HG02943 (cell line): ENCODE results near the gene COX15.
"Not testable (repeated sequence)": the region's sequence is repeated elsewhere in the genome, so short reads cannot be mapped to it uniquely, and the experiment has no call there.

ENCODE experiments used
- ATAC-seq: cut with Tn5 transposase; IDR thresholded peaks from one replicate; pipeline ENCODE4 v1.9.1; 2021; ENCODE audit warnings: mild to moderate bottlenecking, low read depth, moderate library complexity; ENCODE audit not compliant: unreplicated experiment

The COX15 gene

DNA sequence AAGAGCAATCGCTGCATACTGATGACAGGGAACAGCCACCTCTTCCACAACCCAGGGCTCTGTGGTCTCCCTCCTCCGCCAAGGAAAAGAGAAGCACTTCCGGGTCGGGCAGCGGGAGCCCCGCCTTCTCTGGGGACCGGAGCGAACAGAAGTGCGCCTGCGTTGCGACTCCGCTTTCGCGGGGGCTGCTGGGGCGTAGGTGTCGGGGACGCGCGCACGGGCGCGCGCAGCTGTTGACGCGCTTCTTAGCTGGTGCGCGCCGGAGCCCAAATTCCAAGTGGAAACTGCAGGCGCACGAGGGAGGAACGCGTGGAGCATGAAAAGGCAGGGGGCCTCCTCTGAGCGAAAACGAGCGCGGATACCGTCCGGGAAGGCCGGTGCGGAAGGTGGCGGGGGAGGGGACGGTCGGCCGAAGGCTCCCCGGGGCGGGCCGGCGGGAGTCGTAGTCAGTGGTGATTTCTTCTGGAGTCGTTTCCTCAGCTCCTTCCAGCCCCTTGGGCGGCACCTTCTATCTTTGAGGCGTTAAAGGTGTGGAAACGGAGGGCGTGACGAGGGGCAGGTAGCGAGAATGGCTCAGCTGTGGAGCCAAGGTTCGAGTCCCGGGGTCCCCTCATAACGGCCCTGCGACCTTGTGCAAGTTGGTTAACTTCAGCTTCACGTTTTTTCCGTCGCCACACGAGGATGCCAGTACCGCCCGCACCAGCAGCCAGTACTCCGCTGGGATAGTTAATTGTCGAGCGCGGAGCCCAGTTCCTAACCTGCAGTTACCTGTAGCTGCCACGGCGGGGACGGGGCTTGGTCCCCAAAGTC lies at the start of gene COX15, which contains the start of gene CUTC:
COX15 (minus strand) TSS at position 95 of the 810 bp plus-strand sequence; CDS start at position 17, 78 bp downstream.
CUTC (plus strand) TSS at position 202 of the 810 bp plus-strand sequence; CDS start at position 317, 115 bp downstream.
- peak; percentile 77 for ATAC-seq

DNA sequence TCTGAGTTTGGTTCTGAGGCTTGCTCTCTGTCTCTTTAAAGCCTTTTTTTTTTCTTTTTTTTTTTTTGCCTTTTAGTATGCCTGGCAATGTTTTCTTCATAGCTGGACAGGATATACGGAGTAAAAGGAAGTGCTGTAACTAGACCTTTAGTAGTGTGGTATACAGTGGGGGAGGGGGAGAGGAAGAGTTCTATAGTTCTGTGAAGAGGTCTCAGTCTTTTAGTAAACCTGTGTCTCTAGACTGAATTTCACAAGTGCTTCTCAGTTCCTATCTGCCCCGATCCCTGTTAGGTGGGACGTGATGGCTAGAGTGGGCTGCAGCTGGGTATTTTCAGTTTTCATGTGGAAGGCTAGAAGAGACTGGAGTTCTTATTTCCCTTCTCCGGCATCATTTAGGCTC lies 47.4 kb upstream of the COX15 start:
- no peak for ATAC-seq

DNA sequence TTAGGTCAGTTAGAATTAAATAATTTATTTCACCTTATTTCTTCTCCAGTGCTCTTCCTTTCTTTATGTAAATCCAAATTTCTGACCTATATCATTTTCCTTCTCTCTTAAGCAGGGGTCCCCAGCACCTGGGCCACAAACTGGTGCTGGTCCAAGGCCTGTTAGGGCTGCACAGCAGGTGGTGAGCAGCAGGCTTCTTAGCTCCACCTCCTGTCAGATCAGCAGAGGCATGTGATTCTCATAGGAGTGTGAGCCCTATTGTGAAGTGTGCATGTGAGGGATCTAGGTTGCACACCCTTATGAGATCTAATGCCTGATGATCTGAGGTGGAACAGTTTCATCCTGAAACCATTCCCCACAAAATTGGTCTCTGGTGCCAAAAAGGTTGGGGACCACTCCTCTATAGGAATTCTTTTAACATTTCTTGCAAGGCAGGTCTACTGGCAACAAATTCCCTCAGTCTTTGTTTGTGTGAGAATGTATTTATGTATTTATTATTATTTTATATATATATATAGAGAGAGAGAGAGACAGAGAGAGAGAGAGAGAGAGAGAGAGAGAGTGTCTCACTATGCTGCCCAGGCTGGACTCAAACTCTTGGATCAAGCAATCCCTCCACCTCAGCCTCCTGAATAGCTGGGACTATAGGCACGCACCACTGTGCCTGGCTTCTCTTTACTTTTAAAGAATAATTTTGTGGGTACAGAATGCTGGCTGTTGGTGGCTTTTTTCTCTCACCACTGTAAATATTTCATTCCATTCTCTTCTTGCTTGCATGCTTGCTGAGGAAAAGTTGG lies 46.2 kb upstream of the COX15 start:
- ATAC-seq = no peak

DNA sequence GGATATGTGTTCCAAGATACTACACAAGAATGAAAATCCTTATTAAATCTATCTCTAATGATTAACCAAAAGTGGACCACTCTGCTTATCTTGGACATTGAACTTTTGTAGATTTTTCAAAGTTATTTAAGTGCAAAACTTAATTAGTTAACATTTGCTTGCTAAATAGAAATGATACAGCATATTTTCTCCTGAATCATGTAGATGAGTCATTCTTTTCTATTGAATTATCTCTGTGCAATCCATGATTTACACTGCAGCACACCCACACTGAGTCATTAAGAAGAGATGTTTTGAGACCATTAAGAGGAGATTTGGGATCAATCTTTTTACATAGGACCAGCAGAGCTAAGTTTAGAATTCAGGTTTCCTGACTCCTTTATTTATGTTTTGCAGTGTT lies 43.9 kb upstream of the COX15 start:
- ATAC-seq = no peak

DNA sequence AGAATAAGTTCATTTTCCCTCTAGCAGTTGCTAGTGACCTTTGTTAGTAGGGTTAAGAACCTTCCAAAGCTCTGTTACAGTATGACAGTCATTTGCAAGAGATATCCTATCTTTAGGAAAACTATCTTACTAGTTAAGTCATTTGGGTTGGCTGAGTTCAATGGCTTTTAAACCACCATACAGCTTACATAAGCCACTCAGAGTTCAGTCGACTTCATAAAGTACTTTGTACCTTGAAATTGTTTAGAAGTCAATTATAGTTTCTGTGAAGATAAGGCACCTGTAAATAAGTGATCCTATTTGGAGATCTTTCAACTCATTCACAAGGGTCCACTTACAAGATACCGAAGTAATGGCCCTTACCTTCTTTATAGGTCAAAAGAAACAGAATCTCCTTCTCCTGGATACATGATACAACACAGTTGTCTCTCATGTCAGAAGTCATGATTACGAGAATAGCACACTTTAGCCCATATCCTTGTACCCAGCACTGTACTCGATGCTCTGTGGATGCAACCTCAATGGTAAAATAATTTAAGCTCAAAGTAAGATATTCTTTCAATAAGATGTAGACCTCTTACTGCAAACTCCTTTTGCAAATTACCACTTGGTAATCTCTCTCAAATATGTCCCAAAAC lies 38.6 kb upstream of the COX15 start:
- no peak for ATAC-seq

DNA sequence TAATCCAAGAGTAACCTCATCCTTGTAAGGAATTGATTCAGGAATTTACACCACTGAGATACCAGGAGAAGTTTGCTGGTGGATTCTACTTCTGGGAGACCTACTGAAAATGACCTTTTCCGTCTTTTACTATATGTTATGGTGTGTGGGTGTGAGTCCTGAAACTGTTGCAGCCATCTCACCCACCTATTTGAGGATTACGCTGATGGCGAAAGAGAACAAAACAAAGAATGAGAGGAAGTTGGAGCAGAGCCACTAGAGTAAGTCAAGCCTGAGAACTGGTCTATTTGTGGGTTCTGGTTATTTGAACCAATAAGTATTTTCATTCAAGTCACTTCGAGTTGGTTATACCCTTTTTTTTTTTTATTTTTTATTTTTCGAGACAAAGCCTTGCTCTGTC lies 37.8 kb upstream of the COX15 start:
- no peak for ATAC-seq

DNA sequence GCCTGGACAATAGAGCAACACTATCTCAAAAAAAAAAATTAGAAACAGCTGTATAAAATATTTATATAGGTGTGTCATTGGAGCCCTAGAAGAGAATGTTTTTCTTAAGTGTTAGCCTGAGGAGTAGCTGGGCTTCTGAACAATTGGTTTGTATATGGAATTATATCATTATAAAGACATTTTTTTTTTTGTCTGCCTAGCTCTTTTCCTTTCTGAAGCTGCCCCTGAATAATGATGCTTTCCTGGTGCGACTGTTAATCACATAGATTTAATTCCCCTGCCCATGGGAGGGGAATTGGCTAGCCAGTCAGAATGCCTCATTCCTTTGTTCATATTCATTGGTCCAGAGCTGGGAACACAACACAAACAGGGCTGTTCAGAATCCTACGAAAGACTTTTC lies 36.6 kb upstream of the COX15 start:
- no peak for ATAC-seq

DNA sequence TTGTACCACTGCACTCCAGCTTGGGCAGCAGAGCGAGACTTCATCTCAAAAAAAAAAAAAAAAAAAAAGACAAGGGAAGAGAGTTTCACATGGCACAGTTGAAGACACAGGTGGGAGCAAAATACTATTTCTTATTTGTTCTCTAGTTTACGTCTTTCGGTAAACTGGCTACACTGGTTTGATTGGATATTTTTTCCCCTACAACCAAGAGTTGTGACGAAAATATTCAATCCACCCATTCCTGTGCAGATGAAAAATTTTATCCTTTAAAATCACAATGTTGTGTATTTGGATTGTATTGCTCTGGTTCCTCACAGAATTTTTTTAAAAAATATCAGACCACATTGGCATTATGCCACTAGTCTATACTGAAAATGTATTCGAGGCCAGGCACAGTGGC lies 36.0 kb upstream of the COX15 start:
- no peak for ATAC-seq

DNA sequence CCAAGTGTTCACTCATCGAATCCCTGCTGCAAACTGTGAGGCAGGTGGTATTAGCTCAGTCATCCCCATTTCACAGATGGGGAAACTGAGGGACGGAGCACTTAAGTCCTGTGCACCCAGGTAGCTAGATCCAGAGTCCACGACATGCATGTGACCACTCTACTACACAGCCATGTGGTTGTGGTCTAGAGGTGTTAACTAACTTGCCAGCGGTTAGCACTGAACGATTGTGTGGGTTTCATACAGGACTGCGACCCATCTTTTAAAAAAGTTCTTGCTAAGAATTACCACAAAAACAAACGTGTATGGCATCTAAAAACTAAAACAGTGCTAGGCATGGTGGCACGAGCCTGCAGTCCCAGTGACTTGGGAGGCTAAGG lies 34.4 kb upstream of the COX15 start:
- ATAC-seq = peak; percentile 59

DNA sequence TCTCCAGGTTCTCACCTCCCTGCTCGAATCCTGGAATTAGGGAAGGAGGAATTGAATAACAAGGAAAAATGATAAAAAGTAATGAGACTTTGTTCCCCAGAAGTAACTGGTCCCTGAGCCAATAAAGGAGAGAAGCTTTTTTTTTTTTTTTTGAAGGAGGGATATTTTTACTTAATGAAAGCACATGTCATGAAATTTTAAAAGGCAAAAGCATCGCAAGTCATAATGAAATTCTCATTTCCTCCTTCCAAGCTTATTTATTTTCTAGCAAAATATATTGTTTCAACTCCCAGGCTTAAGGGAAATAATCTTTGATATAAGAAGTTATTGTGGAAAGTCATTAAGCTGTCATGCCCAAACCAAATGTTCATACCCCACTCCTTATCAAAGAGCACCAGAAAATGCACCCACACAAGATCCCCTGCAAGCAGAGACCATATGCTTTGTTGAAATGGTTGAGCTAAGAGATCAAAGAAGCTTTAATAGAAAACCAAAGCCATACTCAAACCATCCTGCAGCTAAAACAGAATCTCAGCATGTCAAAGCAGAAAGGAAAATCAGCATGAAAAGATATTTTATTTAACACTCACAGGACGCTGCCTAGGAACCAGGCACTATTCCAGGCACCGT lies 33.9 kb upstream of the COX15 start:
- ATAC-seq = no peak

DNA sequence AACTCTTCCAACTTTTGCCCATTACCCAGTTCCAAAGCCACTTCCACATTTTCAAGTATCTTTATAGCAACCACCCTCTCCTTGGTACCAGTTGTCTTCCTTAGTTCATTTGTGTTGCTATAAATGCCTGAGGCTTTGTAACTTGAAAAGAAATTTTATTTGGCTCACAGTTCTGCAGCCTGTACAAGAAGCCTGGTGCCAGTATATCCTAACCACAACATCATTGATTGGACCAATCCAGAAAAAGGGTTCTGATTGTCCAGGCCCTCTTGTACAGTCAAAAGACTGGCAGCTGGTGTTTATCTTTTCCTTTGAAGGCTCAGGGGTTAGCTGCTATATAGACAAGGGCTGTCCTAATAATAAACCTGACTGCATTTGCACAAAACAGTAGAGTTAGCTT lies 29.4 kb upstream of the COX15 start:
- ATAC-seq = no peak

DNA sequence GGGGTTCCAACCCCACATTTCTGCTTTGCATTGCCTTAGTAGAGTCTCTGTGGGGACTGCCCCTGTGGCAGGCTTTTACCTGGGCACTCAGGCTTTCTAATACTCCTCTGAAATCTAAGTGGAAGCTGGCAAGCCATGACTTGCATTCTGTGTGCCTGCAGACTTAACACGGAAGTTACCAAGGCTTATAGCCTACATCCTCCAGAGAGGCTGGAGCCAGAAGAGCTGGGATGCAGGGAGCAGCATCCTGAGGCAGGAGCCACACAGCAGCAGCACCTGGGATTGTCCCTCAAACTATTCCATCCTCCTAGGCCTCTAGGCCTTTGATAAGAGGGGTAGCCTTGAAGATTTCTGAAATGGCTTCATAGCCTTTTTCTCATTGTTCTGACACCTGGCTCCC lies 28.4 kb upstream of the COX15 start:
- ATAC-seq = no peak

DNA sequence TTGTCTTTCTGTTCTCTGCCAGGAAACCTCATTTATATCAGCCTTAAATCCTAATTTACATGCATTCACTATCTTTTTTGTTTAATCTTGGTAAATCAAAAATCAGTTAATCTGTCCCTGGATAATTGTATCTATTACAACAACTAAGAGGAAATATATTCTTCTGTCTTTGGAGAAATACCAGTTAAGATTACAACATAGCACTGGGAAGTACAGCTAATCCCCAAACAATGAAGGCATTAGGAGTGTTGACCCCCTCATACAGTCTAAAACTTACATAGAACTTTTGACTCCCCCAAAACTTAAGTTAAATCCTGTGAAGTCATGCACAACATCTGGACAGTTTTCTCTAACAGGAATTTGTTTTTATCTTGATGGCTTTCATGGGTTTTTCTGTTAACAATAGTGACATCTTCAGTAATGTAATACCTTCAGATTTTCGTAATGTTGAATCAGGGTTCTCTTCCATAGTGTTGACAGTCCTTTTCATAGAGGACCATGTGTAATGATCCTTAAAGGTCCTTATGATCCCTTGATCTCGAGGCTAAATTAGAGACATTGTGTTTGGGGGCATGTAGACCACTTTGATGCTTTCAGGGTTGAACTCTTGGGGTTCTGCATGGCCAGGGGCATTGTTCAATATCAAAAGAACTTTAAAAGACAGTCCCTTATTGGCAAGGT lies 26.4 kb upstream of the COX15 start:
- no peak for ATAC-seq

DNA sequence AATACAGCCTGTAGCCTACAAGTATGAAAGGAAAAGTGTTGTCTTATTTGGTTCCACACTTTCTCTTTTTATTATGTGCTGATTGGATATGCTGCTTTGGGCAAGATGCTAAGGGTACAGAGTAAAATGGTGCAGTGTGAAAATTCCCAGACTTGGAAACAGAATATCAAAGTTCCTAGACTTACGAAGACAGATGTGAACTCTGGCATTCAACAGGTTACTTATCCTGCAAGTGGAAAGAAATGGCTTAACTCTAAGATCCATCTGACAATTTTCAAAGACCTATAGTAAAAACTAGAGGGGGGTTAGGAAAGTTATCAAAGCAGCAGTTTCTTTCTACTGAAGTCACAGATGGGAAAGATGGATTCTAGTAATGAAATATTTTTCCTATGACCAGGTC lies 24.2 kb upstream of the COX15 start:
- no peak for ATAC-seq

DNA sequence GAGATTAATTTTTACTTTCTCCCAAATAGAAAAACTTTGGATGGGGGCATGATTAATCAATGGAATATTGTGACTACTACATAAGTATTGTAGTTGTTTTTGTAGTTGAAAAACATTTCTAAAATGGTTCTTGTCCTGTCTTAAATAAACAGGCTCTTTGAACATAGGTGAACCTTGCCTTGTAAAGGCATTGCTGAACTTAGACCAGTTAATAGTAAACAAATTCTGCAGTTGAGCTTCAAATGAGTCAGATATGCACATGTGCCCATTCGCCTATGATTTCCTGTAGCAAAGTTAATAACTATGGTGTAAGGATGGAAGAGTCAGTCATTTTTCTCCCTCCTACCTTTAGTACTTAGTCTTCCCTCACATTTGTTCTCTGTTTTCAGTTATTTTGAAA lies 22.7 kb upstream of the COX15 start:
- no peak for ATAC-seq

DNA sequence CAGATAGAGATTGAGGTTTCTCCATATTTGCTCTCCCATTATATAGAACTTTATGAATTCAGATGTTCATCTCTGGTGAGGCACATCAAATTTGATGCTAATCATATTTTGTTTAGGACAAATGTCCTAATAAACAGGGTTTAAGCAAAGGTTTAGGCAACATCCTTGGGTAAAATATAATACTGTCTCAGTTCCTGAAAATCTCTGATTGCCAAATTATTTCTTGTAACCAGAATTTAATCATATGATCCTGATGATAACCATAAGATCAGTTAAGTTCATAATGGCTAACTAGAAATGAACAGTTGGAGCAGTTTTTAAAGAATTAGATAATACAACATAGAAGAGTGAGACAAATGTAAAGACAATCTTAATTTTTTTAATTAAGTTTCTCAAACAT lies 18.7 kb upstream of the COX15 start:
- no peak for ATAC-seq

DNA sequence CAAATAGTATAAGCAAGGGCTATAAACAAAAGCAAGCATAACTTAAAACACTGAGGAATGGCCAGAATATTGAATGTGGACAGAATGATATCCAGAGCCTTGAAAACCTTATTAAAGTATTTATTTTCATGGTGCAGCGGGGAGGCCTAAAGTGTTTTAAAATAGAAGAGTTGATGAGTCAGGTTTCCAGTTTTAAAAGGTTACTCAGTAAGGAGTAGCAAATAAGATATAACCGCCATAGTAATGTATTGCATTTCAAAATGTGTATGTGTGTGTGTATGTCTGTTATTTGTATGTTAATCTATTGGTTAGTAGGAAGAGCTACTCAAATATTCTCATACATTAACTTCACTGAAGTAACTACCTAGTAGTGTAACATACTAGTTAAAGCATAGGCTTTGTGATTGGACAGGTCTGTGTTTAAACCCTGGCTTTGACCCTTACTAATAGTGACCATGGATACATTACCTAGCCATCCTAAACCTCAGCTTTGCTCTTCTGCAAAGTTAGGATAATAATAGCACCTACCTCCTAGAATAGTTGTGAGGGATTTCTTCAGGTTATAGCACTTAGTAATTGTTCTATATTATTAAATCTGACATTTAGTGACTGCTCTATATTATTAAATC lies 17.0 kb upstream of the COX15 start:
- no peak for ATAC-seq

DNA sequence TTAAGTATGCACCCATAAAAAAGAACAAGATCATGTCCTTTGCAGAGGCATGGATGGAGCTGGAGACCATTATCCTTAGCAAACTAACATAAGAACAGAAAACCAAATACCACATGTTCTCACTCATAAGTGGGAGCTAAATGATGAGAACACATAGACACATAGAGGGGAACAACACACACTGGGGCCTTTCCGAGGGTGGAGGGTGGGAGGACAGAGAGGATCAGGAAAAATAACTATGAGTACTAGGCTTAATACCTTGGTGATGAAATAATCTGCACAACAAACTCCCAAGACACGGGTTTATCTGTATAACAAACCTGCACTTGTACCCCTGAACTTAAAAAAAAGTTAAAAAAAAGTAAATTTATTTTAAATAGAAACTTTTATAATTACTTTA lies 14.2 kb upstream of the COX15 start:
- ATAC-seq = not testable (repeated sequence)

DNA sequence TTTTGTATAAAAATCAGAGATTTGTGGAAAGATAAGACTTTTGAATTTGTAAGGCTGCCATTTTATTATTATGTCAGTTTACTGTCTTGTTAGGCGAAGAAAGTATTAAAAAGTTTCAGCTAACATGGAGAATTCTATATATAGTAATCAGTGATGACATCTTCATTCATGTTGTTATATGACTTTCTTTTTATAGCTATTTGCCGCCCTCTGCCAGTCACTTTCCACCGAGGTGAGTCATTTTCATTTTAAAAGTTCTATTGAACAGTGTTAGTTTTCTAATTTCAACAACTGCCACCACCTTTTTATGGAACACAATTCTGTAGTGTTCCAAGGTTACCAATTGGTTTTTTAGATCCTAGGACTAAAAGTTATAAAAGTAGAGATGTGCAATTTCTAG lies 11.9 kb upstream of the COX15 start:
- ATAC-seq = no peak

DNA sequence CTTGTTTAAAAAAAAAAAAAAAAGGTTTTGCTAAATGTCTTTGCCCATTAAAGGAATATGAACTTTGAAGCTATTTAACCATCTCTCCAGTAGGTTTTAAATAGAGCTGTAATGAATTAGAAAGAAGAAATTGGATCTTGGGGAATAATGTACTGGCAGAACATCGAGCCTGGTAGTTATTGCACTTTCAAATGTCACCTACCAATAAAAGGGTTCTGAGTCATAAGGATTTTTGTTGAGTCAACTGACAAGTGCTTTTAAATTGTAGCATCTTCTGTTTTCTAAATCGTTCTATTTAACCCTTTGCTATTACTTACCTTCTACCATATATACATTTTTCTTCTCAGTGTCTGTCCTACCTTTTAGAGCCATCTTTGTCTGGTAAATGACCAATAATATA lies 10.8 kb upstream of the COX15 start:
- no peak for ATAC-seq
